ENCODE results near the gene THBS1. TPM values are rescaled to one million over a fixed set of nuclear protein-coding genes. Genes with fewer than 3 reads are reported as not detected.
A peak's percentile ranks its signal among the peaks of the same experiment; 100 is the strongest.

THBS1 gene
- total RNA-seq, 1 experiment from 2014 or later, result 15.6 TPM

DNA sequence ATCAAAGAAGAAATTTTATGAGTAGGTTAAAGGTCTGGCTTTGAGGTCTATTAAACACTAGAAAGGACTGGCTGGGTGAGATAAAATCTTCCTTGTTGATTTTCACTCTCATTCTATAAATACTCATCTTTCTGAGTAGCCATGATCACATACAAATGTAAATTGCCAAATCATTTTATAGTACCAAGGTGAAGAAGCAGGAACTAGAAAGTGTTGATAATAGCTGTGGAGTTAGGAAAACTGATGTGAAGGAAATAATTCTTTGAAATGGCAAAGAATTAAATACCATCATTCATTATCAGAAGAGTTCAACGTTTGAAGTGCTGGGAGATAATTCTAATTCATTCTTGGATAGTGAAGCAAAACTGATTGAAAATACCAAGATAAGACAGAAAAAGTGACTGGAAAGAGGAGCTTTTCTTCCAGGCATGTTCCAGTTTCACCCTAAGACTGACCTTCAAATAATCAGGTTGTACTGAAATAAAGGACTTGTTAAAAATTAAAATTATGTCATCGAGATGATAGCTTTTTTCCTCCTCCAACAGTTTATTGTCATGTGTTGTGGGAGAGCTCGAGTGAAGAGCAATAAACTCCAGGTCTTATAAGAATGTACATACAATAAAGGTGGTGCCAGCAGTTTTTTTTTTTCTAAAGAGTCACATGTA lies 17.4 kb downstream of the THBS1 start:
- in situ Hi-C loops (cut with HindIII; ENCODE audit: low sequenced_read_pairs), result no loop called here

DNA sequence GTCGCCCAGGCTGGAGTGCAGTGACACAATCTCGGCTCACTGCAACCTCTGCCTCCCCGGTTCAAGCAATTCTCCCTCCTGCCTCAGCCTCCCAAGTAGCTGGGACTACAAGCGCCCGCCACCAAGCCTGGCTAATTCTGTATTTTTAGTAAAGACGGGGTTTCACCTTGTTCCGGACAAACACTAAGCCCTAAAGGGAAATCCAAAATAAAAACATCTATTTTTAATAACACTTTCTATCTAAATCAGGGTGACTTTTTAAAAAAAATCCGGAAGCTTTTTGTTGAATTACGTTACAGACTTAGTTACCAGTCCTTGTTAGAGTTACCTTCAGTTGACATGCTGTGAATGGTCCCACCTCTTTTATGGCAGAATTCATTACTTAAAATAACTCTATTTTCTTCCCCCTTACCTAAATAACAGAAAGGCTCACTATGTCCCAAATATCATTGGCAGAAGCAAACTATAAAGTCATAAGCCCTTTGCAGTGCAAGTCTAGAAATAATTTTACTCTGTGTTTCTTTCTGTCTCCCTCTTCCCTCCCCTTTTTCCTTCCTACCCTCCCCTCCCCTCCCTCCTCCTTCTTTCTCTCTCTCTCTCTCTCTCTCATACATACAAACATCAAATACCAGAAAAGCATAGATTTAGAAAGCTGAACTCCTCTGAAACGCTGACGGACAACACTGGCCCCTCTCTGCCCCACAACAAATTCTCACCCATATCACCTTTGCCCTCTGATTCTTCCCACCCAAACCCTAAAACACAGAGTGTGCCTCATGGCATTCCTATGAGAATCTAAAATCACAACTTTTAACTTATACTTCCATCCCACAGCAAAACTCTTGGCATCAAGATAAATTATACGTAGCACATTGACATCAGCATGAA lies 18.3 kb downstream of the THBS1 start:
- DNase-seq (ENCODE audit: low spot score), result no peak
- in situ Hi-C loops (cut with HindIII; ENCODE audit: low sequenced_read_pairs), result no loop called here

More for the DNA sequence above, 17.4 kb downstream of the THBS1 start:
- no peak for DNase-seq (ENCODE audit: low spot score)

DNA sequence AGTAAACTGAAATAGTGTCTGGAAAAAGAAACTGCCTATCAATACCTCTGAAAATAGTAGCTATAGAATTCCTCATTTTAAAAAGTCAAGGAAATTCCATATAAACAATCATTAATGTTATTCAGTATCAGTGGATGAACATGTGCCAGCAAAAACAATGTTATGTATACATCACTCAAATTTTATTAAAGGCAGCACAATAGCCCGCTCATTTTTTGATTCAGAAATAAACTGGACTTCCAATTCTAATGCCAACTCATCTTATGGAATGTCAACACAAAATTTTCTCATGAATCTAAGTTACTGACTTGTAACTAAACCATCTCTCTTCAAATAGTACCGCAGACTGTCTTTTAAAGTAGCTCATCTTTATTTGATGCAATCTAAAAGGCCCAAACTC lies 19.0 kb downstream of the THBS1 start:
- no peak for DNase-seq (ENCODE audit: low spot score)
- in situ Hi-C loops (cut with HindIII; ENCODE audit: low sequenced_read_pairs), result no loop called here

DNA sequence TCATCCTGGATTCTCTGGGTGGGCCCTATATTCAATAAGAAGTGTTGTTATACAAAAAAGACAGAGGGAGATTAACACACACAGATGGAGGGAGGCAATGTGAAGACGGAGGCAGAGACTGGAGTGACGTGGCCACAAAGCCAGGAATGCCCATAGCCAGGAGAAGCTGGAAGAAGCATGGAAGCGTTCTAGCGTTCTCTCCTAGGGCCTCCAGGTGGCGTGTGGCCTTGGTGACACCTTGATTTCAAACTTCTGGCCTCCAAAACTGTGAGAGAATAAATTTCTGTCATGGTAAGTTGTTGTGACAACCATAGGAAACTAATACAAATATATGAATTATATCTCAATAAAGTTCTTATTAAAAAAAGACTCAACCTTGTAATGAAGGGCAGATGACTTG lies 21.3 kb downstream of the THBS1 start:
- no peak for DNase-seq (ENCODE audit: low spot score)
- in situ Hi-C loops (cut with HindIII; ENCODE audit: low sequenced_read_pairs), result no loop called here

DNA sequence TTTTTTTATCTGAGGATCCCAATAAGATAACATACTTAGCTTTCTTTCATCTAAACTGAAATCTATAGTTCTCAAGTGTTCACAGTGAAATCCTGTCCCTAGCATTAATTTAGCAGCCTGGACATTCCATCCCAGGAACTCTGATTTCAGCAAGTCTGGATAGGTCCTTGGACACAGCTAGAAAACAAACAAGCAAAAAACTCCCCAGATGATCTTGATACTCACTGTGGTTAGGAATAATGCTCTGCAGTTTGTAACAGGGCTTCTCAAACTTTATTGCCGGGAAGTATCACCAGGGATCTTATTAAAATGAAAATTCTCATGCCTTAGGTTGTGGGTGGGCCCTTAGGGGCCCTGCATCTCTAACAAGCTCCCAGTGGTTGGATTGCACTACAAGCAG lies 24.3 kb downstream of the THBS1 start:
- in situ Hi-C loops (cut with HindIII; ENCODE audit: low sequenced_read_pairs), result no loop called here

DNA sequence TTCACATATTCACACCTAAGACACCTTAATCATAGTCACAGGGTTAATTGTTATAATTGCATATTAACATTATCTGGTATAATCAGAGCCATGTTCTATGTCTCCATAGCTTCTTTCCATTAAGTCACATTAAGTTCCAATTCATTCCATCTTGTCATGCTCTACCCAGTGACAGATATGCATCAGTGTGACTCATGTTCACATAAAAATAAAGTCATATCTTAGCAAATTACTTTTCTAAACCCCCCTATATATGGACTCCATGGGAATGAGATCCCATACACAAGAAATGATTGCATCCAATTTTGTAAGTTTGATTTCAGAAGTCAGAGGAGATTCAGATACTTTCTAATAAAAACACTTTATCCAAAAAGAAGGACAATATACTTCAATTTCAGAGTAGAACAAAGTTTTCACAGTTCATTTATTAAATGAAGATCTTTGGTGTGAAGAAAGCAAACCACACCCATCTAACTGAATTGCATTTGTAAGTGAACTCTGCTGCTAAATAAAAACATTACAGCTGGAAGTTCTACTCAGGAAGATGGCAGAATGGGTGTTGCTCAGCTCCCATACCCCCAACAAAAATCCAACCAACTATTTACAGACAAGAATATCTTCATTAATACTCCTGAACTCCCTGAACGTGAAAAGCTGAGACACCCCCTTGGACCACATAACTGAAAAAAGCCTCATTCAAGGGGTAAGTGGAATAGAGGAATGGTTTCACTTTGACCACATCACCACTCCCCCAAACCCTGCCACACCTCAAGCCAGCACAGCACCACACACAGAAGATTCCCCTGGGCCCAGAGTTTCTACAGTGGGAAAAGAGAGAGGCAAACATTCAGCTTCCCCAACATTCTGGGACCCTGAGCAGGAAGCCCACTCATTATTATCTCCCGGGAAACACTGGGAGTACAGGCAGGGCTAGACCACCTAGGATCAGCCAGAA lies 27.6 kb downstream of the THBS1 start:
- in situ Hi-C loops (cut with HindIII; ENCODE audit: low sequenced_read_pairs), result no loop called here
- DNase-seq (ENCODE audit: low spot score), result no peak

More for the DNA sequence above, 24.3 kb downstream of the THBS1 start:
- no peak for DNase-seq (ENCODE audit: low spot score)

DNA sequence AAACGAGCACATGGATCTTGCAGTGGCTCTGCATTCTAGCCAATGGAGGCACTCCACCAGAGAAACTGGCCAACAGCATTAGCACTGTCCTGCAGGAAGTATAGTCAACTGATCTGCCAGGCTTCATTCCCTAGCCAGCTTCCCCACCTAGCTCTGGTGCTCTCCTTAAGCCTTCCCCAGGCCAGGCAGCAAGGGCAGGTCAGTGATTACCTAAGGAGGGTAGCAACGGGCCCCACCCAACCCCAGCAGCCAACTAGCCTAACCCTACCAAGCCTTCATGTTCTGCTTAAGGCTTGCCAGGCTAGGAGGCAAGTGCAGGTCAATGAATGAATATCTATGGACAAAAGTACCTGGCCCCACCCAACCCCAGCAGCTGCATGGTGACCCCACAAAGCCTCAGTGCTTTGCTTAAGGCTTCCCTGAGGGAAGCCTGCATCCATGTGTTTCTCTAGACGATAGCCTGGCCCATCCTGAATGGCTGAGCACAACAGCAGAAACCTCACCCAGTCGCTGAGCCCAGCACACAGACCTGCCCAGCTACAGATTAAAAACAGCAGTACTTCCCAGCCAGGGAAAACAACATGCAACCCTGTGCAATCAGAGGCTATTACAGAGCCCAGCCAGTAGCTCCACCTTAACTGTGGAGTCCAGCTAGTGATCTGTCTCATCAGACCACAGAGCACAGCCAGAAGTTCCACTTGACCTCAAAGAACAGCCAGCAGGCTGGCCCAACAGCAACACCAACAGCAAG lies 28.5 kb downstream of the THBS1 start:
- no peak for DNase-seq (ENCODE audit: low spot score)
- in situ Hi-C loops (cut with HindIII; ENCODE audit: low sequenced_read_pairs), result no loop called here

DNA sequence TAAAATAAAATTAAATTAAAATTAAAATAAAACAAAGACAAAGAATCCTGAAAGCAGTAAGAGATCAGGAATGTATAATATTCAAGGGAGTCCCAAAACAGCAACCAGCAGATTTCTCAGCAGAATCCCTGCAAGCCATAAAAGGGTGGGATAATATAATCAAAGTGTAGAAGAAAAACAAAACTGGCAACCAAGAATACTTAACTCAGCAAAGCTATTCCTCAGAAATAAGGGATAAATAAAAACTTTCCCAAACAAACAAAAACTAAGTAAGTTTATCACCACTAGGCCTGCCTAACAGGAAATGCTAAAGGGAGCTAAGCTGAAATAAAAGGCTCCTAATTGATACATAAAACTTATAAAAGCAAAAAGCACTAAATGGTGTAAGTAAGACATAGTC lies 29.8 kb downstream of the THBS1 start:
- in situ Hi-C loops (cut with HindIII; ENCODE audit: low sequenced_read_pairs), result no loop called here
- DNase-seq (ENCODE audit: low spot score), result no peak

DNA sequence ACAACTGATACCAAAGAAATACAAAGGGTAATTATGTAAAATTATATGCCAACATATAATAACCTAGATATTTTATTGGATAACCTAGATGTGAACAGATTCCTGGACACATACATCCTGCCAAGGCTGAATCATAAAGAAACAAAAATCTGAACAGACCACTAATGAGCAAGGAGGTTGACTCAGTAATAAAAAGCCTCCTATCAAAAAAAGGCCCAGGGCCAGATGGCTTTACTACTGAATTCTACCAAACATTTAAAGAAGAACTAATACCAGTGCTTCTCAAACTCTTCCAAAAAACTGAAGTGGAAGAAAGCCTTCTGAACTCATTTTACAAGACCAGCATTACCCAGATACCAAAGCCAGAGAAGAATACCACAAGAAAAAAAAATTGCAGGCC lies 32.4 kb downstream of the THBS1 start:
- in situ Hi-C loops (cut with HindIII; ENCODE audit: low sequenced_read_pairs), result no loop called here
- DNase-seq (ENCODE audit: low spot score), result no peak

DNA sequence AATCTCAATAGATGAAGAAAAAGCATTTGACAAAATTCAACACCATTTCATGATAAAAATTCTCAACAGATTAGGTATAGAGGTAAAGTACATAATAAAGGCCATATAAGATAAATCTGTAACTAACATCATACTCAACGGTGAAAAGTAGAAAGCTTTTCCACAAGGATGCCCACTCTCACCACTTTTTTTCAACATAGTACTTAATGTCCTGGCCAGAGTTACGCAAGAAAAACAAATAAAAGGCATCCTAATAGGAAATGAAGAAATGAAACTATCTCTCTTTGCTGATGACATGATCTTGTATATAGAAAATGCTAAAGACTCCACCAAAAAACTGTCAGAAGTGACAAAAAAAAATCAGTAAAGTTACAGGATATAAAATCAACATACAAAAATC lies 33.0 kb downstream of the THBS1 start:
- no peak for DNase-seq (ENCODE audit: low spot score)
- in situ Hi-C loops (cut with HindIII; ENCODE audit: low sequenced_read_pairs), result no loop called here

DNA sequence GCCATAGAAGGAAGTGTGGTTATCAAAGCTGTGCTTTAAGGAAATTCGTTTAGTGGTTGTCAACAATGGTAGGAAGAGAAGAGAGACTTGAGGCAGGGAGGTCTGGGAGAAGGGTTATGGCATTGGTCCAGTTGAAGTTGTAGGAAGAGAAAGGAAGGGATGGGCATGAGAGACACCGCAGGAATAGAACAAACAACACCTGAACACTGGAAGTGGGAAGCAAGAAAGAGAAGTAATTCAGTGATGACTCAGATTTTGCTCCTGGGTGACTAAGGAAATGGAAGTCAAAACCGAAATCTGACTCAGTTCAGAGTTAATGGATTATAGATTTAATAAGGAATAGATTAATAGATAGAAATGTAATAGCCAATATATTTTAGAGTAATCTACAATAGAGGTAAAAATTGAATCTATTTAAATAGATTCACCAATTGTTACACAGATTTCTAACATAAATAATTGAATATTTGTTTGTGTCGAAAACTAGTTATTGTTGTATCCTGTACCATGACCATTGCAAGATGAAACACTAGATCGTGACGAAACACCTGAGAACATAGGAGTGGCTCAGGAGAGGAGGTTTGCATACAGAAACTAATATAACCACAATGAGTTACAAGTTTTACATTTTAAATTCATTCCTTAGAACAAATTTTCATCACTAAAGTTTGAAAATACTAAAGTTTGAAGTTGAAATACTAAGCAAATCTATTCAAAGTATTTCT lies 36.0 kb downstream of the THBS1 start:
- in situ Hi-C loops (cut with HindIII; ENCODE audit: low sequenced_read_pairs), result no loop called here
- DNase-seq (ENCODE audit: low spot score), result no peak

DNA sequence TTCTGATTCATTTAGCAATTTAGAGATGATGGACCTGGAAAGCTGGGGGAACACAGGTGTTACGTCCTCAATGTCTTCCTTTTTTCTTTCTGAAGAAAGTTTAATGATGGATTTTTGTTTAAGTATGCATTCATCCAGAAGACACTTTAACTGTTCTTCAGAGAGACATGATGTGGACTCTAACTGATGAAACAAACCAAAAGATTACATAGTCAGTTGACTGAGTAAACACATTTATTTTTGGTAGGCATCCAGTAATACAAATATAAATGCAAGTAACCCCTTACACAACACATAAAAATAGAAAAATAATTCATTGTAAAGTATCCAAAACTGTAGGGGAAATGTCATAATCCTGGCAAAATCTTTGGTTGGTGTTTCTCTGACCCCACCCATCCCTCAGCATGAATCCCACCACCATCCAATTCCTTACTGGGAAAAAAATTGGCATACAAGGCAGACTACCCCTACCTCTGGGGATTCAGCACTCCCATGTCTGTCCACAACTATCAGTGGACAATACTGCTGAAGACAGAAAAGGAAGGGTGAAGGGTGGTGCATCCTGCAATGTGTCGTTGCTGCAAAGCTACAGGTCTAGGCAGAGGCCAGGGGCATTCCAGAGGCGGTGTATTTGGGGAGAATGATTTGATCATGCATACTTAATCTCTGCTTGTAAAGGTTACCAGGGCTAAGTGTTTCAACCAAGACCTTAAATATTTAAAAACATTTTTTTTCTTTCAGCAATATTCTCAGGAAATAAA lies 37.4 kb downstream of the THBS1 start:
- in situ Hi-C loops (cut with HindIII; ENCODE audit: low sequenced_read_pairs), result no loop called here
- no peak for DNase-seq (ENCODE audit: low spot score)

DNA sequence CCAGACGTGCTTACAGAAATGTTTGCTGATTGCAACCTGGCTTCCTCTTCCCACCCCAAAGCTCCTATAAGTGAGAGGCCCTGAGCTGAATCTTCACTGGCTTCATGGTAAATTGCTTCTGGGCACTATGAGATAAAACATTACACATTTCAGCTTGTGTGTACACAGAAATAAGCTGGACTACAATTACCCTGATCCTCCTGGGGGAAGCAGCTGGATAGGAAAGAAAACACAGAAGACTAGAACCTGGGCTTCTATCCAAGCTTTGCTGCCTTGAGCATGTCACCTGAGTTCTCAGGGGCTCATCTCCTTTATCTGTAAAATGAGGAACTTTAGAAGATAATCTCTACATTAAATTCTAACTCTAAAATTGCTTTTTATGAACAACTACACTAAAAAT lies 40.3 kb downstream of the THBS1 start:
- peak; percentile 16 for DNase-seq (ENCODE audit: low spot score)
- in situ Hi-C loops (cut with HindIII; ENCODE audit: low sequenced_read_pairs), result no loop called here

DNA sequence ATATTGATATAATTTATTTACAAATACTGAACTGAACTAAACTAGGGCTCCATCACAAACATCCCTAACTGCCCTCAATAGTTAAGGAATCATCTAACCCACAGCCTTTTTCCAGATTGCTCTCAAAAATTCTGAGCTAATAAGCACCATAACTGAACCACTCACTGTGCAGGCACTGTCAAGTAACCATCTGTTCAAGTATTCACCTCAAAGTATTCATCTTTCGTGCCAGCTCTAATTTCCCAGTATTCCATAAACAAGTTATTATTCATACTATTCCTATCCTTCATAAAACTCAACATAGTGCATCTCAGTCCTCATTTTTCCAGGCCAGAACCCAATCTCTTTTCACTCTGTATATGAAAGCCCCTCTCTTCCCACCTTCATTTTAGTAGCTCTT lies 41.1 kb downstream of the THBS1 start:
- DNase-seq (ENCODE audit: low spot score), result peak; percentile 87
- in situ Hi-C loops (cut with HindIII; ENCODE audit: low sequenced_read_pairs), result no loop called here

DNA sequence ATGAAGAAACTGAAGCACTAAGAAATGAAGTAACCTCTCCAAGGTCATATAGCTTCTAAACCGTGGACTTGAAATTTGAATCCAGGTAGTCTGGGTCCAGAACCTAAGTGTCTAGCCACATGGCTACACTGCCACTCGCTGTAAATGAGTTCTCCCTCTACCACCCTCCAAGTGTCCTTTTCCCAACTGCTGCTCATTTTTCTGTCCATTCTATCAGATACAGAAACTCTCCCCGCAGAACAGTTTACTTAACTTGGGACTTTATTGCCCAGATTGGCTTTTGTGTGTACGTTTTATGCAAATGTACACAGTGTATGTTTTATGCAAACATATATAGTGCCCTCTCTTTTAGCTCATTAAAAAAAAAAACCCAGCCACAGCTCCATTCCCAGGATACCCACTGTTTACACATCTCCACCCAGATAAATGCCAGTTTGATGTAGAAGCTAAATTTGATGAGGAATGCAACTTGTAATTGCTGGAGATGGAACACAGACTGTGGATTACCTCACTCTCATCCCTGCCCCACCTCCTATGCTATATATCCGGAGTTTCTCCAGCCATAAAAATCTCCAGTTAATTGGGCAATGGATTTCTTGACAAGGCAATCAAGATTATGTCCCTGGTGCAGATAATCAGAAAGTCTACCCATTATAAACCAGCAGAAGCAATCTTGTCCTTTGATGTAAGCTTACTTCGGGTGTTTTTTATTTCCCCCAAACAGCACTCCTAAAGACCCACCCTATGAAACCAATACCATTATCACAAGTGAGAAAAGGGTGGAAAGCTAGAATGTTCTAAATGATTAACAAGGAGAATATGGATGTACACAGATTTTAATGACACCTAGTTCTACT lies 42.0 kb downstream of the THBS1 start:
- in situ Hi-C loops (cut with HindIII; ENCODE audit: low sequenced_read_pairs), result no loop called here
- DNase-seq (ENCODE audit: low spot score), result peak; percentile 23

DNA sequence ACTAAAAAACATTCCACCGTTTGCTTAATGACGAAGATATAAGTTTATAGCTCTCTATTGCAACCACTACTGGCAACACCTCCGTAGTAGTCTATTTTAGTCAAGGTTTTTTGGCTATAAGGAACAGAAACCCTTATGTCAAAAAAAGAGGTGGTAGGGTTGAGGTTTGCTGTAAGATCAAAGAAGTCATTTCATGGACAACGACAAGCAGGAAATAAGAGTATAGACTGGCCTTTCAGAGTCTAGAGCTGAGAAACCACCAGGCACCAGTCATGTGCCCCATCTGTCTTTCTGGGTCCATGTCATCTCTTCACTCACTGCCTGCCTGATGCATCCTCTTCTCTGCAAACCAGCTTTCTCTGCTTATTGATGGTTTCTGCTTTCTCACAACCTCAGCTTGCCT lies 42.7 kb downstream of the THBS1 start:
- in situ Hi-C loops (cut with HindIII; ENCODE audit: low sequenced_read_pairs), result no loop called here

DNA sequence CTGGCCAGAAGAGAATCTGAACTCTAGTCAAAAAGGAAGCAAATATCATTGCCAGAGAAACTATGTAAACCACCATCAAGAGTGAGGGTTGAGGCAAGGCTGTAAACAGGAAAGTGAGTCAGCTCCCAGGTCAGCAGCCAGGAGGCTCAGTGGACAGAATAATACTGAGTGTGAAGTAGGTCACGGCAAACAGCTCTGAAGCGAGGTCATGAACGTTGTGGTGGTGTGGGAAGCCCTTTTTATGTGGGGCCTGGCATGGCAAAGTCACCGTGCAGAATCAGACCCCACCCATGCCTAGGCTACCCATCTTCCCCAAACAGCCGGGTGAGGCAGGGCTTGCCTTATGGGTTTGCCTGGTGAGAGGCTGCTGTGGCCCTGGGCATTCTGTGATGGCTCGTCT lies 43.9 kb downstream of the THBS1 start:
- in situ Hi-C loops (cut with HindIII; ENCODE audit: low sequenced_read_pairs), result no loop called here
- peak; percentile 21 for DNase-seq (ENCODE audit: low spot score)

More for the DNA sequence above, 42.7 kb downstream of the THBS1 start:
- no peak for DNase-seq (ENCODE audit: low spot score)
